Pons (tissue), 1 donor: ENCODE measurements around the gene SLC22A1.
"Not testable (repeated sequence)": the region's sequence is repeated elsewhere in the genome, so short reads cannot be mapped to it uniquely, and the experiment has no call there.

Experiments used
- DNase-seq: peaks from one replicate; pipeline ENCODE4 v3.0.0-alpha.2; 2016; ENCODE audit warnings: low spot score

The SLC22A1 gene

GRCh38 chr6:160124007-160124406 lies 2.4 kb downstream of the SLC22A1 start:
- DNase-seq = no peak

GRCh38 chr6:160124605-160125004 lies 3.0 kb downstream of the SLC22A1 start:
- no peak for DNase-seq

DNA sequence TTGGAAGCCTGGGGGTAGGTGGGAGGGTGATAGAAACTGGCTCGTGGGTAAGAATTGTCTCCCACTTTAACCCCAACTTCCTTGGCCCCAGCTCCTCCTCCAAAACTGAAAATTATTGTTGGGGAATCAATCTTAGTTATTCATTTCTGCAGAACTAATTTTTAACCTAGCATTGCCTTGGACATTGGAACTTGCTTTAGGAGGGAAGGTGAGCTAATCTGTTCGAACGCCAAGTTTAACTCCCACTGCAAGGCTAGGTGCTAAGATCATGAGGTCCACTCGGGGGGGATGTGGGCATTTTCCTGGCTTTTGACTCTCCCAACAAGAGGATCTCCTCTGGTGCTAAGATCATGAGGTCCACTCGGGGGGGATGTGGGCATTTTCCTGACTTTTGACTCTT lies 3.5 kb downstream of the SLC22A1 start:
- DNase-seq = not testable (repeated sequence)

DNA sequence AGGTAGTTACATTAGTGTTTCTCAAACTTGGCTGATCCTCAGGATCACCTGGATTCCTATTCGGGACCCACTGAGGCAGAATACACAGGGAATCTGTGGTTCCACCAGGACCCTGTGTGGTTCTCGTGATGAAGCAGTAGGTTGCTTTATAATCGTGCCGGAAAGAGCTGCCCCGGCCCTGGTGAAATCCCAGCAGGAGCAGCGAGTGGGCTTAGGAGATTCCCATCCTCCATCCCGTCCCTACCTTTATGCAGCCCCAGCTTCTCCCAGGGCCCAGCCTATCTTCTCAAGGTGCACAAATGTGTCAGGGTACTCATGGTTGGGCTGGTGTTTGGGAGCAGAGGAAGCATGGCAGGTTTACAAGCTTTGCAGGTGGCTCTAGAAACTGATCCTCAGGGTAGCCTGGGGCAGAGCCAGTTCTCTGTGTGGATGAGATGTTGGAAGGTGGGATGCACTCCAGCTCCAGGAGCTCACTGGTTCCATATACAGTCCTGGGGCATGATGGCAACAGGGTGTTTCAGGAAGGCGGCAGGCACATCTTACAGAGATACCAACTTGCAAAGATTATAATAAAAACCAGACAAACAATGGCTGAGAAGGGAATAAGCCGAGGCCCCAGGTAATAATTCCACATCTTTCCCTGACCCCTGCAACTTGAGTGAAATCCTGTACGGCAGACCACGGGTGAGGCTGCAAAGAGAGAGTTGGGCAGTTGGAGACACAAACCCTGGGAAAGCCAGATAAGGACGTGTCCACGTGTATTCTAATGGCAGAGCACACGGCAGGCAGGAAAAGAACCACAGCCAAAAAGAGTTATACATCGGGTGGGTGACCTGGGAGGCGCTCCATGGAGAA lies 5.9 kb downstream of the SLC22A1 start:
- no peak for DNase-seq

- no peak for DNase-seq
Observed at GRCh38 chr6:160128125-160128683, 6.6 kb downstream of the SLC22A1 start.

DNA sequence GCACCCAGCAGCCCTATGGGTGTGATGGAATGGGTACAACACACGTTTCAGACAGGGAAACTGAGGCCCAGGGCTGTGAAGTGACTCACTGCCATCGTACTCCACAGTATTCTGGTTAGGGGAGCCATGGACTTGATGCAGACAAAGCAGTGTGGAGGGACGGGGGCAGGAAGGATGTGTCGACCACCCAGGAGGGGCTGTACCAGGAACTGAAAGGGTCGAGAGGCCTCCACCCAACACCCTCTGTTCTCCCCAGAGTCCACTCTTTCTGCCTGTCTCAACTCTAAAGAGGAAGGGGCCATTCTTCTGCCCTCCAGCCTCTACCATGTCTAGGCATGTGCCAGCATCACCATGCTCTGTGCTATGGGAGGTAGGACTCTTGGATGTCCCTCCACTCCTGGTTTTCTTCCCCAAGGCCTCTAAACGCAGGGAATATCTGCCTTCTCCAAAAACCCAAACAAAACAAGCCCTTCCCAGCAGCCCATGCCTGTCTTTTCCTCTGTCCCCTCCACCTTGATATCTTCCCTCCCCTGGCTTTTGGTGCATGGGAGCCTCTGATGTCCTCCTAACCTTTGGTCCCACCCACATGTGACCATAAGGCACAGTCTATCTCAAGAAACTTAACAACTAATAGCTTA lies 7.4 kb downstream of the SLC22A1 start:
- no peak for DNase-seq

- no peak for DNase-seq
Observed at GRCh38 chr6:160129881-160130615, 8.4 kb downstream of the SLC22A1 start.

DNA sequence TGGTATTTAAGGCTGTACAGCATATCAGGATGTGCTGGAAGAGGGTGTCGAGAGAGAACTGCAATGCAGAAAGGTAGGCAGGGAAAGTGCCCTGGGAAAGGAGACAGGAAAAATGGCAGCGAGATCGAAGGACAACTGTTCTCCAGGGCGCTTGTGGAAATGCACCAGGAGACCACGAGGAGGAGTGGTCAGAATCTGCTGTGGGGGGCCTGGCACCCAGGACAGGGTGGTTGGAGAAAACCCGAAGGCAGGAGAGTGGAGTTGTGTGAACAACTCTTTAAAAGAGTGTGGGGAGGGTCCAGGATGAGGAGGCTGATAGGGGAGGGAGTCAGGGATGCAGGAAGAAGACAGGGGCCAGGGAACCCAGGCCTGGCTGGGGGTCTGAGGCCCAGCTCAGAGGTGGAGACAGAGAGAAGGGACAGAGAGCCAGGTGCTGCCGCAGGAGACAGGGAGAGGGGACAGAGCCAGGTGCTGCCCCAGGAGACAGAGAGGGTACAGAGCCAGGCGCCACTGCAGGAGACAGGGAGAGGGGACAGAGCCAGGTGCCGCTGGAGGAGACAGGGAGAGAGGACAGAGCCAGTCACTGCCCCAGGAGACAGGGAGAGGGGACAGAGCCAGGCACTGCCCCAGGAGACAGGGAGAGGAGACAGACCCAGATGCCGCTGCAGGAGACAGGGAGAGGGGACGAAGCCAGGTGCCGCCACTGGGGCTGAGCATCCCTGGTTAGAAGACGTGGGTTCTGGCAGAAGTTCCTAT lies 9.3 kb downstream of the SLC22A1 start:
- DNase-seq = no peak

- DNase-seq = no peak
Observed at GRCh38 chr6:160131636-160132296, 10.2 kb downstream of the SLC22A1 start.

GRCh38 chr6:160132297-160132637 lies 10.7 kb downstream of the SLC22A1 start:
- no peak for DNase-seq

DNA sequence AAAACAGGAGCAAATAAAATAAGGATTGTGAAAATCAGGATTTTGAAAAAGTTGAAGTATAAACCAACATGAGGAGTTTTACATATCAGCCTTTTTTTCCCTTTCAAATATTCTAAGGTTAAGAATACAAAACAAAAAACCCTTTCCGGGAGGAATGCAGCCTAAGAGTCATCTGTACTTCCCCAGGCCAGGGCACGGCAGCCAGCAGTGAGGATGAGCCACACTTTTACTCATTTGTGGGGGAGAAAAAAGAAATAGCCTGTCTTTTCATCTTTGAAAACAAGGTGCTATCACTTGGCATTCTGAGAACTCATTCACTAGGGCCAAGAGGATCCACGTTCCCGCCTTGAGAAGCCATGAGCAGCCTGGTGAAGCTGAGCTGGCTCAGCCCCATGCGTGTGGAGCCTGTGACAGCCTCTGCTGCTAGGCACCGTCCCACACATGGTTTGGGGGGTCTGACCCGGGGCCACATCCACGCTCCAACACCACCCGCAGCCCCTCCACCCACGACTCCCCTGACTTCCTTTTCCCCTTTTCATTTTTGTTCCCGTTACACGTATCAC lies 11.2 kb downstream of the SLC22A1 start:
- DNase-seq = no peak

GRCh38 chr6:160133441-160134336 lies 12.1 kb downstream of the SLC22A1 start:
- DNase-seq = no peak

DNA sequence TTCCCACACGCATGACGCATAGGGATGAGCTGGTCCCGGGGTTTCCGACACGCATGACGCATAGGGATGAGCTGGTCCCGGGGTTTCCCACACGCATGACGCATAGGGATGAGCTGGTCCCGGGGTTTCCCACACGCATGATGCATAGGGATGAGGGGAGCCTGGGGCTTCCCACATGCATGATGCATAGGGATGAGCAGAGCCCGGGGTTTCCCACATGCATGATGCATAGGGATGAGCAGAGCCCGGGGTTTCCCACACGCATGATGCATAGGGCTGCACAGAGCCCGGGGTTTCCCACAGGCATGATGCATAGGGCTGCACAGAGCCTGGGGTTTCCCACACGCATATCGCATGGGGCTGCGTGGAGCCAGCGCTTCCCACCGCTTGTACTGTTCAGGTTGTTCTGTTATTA lies 12.7 kb downstream of the SLC22A1 start:
- DNase-seq = not testable (repeated sequence)

- no peak for DNase-seq
Observed at GRCh38 chr6:160134779-160135547, 13.3 kb downstream of the SLC22A1 start.

DNA sequence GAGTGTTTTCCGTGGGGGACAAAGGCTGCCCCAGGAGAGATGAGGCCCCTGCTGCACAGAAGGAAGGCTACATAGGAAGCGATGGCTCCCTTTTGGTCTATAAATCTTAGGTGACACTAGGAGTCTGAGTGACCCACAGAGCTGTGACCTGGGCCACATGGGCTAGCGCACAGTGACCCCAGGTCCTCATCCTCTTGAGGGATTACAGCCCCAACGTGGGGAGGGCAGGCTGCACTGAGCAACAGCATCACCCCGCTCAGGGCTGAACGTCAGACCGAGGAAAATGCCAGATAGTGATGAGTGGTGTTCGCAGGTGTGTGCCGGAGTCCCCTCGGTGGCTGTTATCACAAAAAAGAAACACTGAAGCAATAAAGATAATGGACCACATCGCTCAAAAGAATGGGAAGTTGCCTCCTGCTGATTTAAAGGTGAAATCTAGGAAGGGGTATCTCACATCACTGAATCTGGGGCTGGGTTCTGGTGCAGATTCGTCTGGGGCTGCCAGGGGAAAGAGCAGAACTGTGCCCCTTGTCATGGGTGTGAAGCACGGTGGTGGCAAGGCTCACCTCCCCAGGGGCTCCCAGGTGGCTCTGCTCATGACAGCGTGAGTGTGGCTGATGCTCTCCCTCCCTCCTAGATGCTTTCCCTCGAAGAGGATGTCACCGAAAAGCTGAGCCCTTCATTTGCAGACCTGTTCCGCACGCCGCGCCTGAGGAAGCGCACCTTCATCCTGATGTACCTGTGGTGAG lies 14.5 kb downstream of the SLC22A1 start:
- no peak for DNase-seq

- no peak for DNase-seq
Observed at GRCh38 chr6:160137130-160137988, 15.7 kb downstream of the SLC22A1 start.
